ENCODE measurements around the gene DERL3. TPM values are rescaled to one million over a fixed set of nuclear protein-coding genes. Genes with fewer than 3 reads are reported as not detected.

DERL3 gene
- total and polyA plus RNA-seq, 2 experiments from 2014 or later = 13.6 to 19.5 TPM

DNA sequence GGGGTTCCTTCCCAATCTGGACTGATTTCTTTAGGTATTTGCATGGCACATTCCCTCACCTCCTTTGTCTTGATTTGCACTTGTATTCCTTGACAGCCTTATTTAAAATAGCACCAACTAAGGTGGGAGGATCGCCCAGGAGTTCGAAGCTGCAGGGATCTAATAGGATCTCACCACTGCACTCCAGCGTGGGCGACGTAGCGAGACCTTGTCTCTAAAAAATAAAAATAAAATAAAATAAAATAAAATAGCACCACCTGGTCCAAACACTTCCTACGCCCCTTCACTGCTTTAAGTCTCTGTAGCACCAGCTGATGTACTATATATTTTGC, 19.6 kb upstream of the DERL3 start:
- H3K4me1 Mint-ChIP-seq = peaks cover 21% of the 10 kb centered on the region
- Histone ChIP-seq H3K9me2 (ENCODE audit: insufficient read depth) (no peaks in the 10 kb centered on the region), H3K27me3 (ENCODE audit: insufficient read depth) (no peaks in the 10 kb centered on the region), H3K4me2 (peak overlapping the region; percentile 94), H3K27ac (ENCODE audit: low read depth) (peak overlapping the region; percentile 92; the same call in 1 of the 2 replicates), H3K36me3 (ENCODE audit: insufficient read depth) (no peaks in the 10 kb centered on the region), H4K20me1 (replicated peaks; ENCODE audit: insufficient read depth) (no peaks in the 10 kb centered on the region; the same call in 1 of the 2 replicates), H3K4me1 (ENCODE audit: insufficient read depth) (peaks cover 11% of the 10 kb centered on the region), H3K79me2 (replicated peaks; ENCODE audit: insufficient read depth) (peaks cover 3% of the 10 kb centered on the region), H3K4me3 (peak overlapping the region; percentile 75), H3F3A (replicated peaks; ENCODE audit: low read depth) (peaks cover 25% of the 10 kb centered on the region), H2AFZ (no peak overlapping the region)
- DNase-seq (ENCODE audit: low spot score) (no peak), ATAC-seq (no peak)
- H3K27ac Mint-ChIP-seq = no peak overlapping the region
- H3K4me3 Mint-ChIP-seq = peak overlapping the region; percentile 79
- H3K9me3 Mint-ChIP-seq = no peaks in the 10 kb centered on the region
- peaks cover 15% of the 10 kb centered on the region for H3K27me3 Mint-ChIP-seq (ENCODE audit: insufficient read depth, low read depth, poor library complexity)
- no peak for TF ChIP-seq JUNB (IDR thresholded peaks at IDR 0.05; ENCODE audit: unreplicated experiment)
- no peak for TF ChIP-seq EZH2 (IDR thresholded peaks at IDR 0.05; ENCODE audit: low read depth, unreplicated experiment)
- H3K36me3 Mint-ChIP-seq (ENCODE audit: low read depth) = peaks cover 9% of the 10 kb centered on the region

DNA sequence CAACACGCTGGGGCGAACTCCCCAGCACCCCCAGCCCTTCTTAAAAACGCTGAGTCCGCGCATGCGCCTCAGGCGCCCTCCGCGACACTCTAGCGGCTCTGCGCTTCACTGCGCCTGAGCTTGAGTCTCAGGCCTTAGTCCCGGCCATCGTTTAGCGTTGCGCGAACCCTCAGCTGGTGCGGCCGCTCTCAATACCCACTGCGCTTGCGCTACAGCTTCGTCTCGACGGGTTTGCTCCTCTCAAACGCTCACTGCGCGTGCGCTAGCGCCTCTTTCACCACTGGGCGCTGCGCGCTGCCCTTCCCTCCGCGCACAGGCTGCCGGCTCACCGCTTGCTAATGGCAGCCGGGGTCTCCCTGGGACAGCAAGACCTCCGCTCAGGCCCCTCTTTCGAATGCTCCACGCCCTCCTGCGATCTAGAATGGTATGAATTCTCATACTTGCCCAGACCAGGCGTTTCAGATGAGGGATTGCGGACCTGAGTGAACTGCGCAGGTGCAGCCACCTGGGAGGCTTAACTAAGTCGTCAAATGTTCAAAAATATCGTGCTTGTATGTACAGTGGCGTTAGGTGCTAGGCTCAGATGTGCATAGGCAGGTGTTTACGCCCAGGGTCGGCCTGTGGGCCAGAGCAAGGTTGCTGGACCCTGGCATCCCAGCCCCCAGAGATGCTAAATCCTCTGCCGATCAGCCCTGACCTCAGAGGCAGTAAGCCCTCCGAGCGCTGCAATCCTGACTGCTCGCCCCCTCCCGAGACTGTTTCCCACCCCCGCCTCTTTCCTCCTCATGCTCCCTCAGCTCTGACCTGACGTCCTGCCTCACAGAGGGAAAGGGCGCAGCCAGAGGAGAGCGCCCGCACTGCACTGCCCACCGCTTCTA, 19.0 kb upstream of the DERL3 start, which contains the start of gene SLC2A11:
TSS of gene SLC2A11 (plus strand) at position 270 of the 878 bp plus-strand sequence. CDS start at position 395, 125 bp downstream.
- Histone ChIP-seq H3K36me3 (ENCODE audit: insufficient read depth) (no peaks in the 10 kb centered on the region), H4K20me1 (replicated peaks; ENCODE audit: insufficient read depth) (no peaks in the 10 kb centered on the region; the same call in 1 of the 2 replicates), H3K27ac (ENCODE audit: low read depth) (peak within 1 kb of the TSS; percentile 92), H3K27me3 (ENCODE audit: insufficient read depth) (no peaks in the 10 kb centered on the region), H2AFZ (peak within 1 kb of the TSS; percentile 92), H3K4me3 (peak within 1 kb of the TSS; percentile 75), H3F3A (replicated peaks; ENCODE audit: low read depth) (peaks cover 25% of the 10 kb centered on the region), H3K4me1 (ENCODE audit: insufficient read depth) (peaks cover 11% of the 10 kb centered on the region), H3K9me2 (ENCODE audit: insufficient read depth) (no peaks in the 10 kb centered on the region), H3K79me2 (replicated peaks; ENCODE audit: insufficient read depth) (peaks cover 3% of the 10 kb centered on the region), H3K4me2 (peak within 1 kb of the TSS; percentile 94)
- Mint-ChIP-seq H3K27me3 (ENCODE audit: insufficient read depth, low read depth, poor library complexity) (peaks cover 15% of the 10 kb centered on the region), H3K9me3 (no peaks in the 10 kb centered on the region), H3K36me3 (ENCODE audit: low read depth) (peaks cover 5% of the 10 kb centered on the region), H3K4me1 (peaks cover 21% of the 10 kb centered on the region), H3K27ac (peak within 1 kb of the TSS; percentile 94), H3K4me3 (peak within 1 kb of the TSS; percentile 79)
- ATAC-seq (peak; percentile 89), DNase-seq (ENCODE audit: low spot score) (peak; percentile 98)
- TF ChIP-seq ZNF331 (CRISPR knock-in tag; IDR thresholded peaks at IDR 0.05; ENCODE audit: low read depth) (no peak), STAT1 (IDR thresholded peaks at IDR 0.05; ENCODE audit: unreplicated experiment) (no peak), ZNF114 (CRISPR knock-in tag; IDR thresholded peaks at IDR 0.05) (no peak), CREB1 (CRISPR knock-in tag; IDR thresholded peaks at IDR 0.05; ENCODE audit: low read depth) (no peak), NANOG (IDR thresholded peaks at IDR 0.05; ENCODE audit: borderline replicate concordance) (no peak), POLR2AphosphoS5 (IDR thresholded peaks at IDR 0.05; ENCODE audit: low read depth) (peak; percentile 91), EZH2 (IDR thresholded peaks at IDR 0.05; ENCODE audit: low read depth, unreplicated experiment) (no peak)
- TF ChIP-seq, protein P1, sequence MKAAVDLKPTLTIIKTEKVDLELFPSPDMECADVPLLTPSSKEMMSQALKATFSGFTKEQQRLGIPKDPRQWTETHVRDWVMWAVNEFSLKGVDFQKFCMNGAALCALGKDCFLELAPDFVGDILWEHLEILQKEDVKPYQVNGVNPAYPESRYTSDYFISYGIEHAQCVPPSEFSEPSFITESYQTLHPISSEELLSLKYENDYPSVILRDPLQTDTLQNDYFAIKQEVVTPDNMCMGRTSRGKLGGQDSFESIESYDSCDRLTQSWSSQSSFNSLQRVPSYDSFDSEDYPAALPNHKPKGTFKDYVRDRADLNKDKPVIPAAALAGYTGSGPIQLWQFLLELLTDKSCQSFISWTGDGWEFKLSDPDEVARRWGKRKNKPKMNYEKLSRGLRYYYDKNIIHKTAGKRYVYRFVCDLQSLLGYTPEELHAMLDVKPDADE (IDR thresholded peaks at IDR 0.05) = no peak
- TF ChIP-seq, protein P2, sequence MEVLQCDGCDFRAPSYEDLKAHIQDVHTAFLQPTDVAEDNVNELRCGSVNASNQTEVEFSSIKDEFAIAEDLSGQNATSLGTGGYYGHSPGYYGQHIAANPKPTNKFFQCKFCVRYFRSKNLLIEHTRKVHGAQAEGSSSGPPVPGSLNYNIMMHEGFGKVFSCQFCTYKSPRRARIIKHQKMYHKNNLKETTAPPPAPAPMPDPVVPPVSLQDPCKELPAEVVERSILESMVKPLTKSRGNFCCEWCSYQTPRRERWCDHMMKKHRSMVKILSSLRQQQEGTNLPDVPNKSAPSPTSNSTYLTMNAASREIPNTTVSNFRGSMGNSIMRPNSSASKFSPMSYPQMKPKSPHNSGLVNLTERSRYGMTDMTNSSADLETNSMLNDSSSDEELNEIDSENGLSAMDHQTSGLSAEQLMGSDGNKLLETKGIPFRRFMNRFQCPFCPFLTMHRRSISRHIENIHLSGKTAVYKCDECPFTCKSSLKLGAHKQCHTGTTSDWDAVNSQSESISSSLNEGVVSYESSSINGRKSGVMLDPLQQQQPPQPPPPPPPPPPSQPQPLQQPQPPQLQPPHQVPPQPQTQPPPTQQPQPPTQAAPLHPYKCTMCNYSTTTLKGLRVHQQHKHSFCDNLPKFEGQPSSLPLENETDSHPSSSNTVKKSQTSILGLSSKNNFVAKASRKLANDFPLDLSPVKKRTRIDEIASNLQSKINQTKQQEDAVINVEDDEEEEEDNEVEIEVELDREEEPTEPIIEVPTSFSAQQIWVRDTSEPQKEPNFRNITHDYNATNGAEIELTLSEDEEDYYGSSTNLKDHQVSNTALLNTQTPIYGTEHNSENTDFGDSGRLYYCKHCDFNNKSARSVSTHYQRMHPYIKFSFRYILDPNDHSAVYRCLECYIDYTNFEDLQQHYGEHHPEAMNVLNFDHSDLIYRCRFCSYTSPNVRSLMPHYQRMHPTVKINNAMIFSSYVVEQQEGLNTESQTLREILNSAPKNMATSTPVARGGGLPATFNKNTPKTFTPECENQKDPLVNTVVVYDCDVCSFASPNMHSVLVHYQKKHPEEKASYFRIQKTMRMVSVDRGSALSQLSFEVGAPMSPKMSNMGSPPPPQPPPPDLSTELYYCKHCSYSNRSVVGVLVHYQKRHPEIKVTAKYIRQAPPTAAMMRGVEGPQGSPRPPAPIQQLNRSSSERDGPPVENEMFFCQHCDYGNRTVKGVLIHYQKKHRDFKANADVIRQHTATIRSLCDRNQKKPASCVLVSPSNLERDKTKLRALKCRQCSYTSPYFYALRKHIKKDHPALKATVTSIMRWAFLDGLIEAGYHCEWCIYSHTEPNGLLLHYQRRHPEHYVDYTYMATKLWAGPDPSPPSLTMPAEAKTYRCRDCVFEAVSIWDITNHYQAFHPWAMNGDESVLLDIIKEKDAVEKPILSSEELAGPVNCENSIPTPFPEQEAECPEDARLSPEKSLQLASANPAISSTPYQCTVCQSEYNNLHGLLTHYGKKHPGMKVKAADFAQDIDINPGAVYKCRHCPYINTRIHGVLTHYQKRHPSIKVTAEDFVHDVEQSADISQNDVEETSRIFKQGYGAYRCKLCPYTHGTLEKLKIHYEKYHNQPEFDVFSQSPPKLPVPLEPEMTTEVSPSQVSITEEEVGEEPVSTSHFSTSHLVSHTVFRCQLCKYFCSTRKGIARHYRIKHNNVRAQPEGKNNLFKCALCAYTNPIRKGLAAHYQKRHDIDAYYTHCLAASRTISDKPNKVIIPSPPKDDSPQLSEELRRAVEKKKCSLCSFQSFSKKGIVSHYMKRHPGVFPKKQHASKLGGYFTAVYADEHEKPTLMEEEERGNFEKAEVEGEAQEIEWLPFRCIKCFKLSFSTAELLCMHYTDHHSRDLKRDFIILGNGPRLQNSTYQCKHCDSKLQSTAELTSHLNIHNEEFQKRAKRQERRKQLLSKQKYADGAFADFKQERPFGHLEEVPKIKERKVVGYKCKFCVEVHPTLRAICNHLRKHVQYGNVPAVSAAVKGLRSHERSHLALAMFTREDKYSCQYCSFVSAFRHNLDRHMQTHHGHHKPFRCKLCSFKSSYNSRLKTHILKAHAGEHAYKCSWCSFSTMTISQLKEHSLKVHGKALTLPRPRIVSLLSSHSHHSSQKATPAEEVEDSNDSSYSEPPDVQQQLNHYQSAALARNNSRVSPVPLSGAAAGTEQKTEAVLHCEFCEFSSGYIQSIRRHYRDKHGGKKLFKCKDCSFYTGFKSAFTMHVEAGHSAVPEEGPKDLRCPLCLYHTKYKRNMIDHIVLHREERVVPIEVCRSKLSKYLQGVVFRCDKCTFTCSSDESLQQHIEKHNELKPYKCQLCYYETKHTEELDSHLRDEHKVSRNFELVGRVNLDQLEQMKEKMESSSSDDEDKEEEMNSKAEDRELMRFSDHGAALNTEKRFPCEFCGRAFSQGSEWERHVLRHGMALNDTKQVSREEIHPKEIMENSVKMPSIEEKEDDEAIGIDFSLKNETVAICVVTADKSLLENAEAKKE (CRISPR knock-in tag; IDR thresholded peaks at IDR 0.05) = no peak
- TF ChIP-seq, protein P3, sequence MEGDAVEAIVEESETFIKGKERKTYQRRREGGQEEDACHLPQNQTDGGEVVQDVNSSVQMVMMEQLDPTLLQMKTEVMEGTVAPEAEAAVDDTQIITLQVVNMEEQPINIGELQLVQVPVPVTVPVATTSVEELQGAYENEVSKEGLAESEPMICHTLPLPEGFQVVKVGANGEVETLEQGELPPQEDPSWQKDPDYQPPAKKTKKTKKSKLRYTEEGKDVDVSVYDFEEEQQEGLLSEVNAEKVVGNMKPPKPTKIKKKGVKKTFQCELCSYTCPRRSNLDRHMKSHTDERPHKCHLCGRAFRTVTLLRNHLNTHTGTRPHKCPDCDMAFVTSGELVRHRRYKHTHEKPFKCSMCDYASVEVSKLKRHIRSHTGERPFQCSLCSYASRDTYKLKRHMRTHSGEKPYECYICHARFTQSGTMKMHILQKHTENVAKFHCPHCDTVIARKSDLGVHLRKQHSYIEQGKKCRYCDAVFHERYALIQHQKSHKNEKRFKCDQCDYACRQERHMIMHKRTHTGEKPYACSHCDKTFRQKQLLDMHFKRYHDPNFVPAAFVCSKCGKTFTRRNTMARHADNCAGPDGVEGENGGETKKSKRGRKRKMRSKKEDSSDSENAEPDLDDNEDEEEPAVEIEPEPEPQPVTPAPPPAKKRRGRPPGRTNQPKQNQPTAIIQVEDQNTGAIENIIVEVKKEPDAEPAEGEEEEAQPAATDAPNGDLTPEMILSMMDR (conservative IDR thresholded peaks at IDR 0.05; ENCODE audit: low read depth in 2 of 2) = peak; percentile 15 to 20; a peak in 1 of 4 replicates

Measured in GM23338 (cell line).